GM12864 (cell line): ENCODE results near the gene GRIP1.

Source experiments
- DNase-seq: peaks from one replicate; pipeline ENCODE4 v3.0.0-alpha.2; 2011; ENCODE audit warnings: low read depth
- H3K4me3 ChIP-seq: 2 replicates; pipeline ENCODE4 v1.5.1; 2011; ENCODE audit warnings: mild to moderate bottlenecking, low read depth, low read length, control low read depth
- TF ChIP-seq, protein P1 (sequence below): IDR thresholded peaks from 2 replicates; pipeline ENCODE4 v1.5.1; 2011; ENCODE audit warnings: low read depth, mild to moderate bottlenecking, moderate library complexity, low read length, control low read depth, inconsistent platforms; ENCODE audit errors: missing control alignments

The GRIP1 gene

DNA sequence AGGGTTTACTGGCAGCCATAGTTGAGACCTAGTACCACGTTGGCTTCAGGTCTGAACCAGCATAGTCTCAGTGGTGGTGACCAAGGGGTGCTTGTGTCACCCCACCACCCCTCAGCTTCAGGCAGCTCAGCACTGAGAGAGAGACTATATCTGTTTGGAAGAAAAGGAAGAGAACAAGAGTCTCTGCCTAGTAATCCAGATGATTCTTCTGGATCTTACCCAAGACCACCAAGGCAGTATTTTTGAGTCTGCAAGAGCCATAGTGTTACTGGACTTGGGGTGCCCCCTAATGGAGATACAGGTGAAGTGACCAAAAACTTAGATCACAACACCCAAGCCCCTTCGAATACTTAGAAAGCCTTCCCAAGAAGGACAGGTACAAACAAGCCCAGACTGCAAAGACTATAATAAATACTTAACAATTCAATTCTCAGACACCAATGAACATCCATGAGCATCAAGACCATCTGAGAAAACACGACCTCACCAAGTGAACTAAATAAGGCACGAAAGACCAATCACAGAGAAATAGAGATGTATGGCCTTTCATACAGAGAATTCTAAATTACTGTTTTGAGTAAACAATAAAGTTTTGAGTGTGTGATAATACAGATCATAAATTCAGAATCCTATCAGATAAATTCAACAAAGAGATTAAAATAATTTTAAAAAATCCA is 269.5 kb downstream of the GRIP1 start:
- TF ChIP-seq, protein P1, sequence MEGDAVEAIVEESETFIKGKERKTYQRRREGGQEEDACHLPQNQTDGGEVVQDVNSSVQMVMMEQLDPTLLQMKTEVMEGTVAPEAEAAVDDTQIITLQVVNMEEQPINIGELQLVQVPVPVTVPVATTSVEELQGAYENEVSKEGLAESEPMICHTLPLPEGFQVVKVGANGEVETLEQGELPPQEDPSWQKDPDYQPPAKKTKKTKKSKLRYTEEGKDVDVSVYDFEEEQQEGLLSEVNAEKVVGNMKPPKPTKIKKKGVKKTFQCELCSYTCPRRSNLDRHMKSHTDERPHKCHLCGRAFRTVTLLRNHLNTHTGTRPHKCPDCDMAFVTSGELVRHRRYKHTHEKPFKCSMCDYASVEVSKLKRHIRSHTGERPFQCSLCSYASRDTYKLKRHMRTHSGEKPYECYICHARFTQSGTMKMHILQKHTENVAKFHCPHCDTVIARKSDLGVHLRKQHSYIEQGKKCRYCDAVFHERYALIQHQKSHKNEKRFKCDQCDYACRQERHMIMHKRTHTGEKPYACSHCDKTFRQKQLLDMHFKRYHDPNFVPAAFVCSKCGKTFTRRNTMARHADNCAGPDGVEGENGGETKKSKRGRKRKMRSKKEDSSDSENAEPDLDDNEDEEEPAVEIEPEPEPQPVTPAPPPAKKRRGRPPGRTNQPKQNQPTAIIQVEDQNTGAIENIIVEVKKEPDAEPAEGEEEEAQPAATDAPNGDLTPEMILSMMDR = peak; percentile 76
- peak; percentile 12 for DNase-seq

DNA sequence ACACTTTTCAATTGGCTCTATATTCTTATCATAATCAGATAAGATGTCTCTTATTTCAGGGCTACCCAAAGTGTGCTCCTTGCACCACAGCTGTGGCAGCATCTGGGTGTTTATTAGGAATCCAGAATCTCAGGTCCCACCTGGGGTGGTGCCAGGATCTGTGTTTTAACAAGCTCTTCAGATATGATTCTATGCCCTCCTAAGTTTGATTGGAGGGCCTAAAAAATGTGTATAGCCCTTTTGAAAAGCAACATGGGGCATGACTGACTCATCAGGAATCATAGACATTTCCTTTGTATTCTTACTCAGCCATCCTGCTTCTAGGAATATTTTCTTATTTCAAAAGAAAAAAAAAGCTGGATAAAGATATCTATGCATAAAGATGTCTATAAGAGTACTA is 273.5 kb downstream of the GRIP1 start:
- TF ChIP-seq, protein P1 = no peak
- DNase-seq = no peak
- H3K4me3 ChIP-seq = no peak overlapping the region

More for the DNA sequence above, 269.5 kb downstream of the GRIP1 start:
- H3K4me3 ChIP-seq = no peak overlapping the region

DNA sequence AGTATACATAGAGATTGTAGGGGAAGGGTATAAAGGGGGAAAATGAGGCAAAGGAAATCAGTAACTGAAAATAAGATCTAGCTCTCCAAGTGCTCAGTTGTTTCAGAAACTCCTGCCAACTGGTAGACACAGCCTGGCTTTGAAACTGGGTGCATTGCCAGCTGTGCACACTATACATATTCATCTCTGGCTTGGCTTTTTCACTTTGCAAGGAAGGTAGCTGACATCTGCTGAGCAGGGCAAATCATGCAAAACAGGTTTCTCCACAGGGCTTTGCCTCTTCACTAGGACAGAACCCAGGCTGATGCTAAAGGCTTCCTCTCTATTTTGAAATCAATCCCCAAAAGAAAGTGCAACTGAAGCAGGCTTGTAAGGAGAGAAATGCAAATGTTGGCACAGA is 275.1 kb downstream of the GRIP1 start:
- DNase-seq = peak; percentile 16
- TF ChIP-seq, protein P1 = no peak
- no peak overlapping the region for H3K4me3 ChIP-seq

DNA sequence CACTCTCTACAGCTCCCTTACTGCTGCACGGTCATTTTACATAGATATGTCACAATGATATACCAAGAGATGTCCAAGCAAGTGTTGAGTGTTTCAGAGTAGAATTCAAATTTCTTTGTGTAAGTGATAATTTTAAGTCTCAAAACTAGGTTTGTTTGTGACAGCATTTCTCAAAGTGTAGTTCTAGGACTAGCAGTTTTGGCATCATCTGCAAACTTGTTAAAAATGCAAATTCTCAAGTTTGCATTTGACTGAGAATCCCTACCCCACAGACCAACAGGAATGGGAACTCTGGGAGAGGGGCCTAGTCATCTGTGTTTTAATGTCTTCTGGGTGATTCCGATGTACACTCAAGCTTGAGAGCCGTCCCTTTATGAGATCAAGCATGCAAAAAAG is 279.0 kb downstream of the GRIP1 start:
- DNase-seq = no peak
- H3K4me3 ChIP-seq = no peak overlapping the region
- TF ChIP-seq, protein P1 = no peak

DNA sequence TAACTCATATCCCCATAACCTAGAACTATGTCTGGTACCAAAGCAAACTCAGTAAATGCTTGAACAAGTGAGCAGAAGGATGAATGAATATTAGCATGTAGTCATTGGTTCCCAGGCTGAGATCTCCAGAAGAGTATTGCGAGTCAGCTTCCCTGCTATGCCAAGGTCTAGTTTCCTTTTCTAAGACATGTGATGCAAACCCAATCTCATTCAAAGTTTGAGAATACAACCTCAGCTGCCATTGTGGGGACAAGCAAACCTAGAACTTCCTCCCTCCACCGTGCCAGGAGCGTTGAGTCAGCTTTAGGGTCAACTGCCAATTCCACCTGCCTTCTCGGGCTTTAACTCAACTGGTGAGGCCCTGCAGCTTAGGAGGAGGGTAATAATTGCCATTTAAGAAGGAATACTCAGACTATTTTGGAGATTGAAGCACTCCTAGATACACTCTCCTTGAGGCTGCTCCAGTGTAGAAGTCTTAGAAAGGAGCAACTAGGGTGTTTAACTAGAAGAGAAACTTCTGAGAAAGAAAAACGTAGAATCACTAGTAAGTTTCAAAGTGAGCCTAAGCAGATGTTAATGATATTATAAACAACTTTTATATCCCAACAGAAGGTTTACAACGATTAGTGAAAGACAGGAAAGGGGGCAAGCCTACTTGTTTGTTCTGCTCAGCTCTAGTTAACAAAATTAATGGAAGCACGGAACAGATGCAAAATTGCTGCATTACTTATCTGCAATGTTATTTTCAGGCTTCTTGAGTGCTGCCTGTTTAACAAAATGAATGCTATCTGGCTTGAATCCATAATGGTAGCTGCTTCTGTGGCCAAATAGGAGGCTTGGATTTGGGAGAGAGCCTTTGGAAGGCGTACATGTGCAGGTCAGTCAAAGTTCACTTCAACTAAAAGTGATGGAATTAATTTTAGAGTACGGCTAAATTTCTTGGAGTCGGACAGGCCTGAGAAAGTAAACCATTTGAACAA is 279.7 kb downstream of the GRIP1 start:
- DNase-seq = no peak
- H3K4me3 ChIP-seq = no peak overlapping the region
- TF ChIP-seq, protein P1 = no peak

DNA sequence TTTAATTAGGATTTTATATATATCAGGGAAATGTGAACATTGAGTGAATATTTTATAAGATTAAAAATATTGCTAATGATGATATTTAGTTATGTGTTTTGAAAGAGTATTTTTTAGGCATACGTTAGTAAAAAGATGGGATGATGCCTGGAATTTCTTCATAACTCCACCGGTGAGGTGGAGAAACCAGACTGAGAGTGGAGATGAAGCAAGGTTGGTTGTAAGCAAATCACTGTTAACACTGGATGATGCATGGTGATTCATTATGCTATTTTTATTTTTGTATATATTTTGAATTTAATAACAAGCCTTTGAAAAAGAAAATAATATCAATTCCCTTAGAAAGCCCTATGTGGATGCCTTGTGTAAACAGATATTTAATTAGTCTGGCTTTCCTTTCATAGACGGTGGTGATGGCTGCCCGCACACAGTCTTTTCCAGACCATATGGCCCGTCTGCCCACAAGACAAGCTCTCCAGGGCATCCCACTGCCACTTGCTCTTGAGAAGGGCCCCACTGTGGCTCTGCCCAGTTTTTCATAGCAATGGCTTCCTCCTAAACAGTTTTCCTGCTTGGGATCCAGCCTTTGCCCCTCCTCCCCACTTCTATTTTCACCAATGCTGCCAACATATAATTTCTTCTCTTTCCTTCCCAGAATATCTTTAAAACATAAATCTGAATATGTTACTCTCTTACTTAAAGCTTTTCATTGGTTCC is 281.1 kb downstream of the GRIP1 start:
- TF ChIP-seq, protein P1 = no peak
- no peak overlapping the region for H3K4me3 ChIP-seq
- no peak for DNase-seq
